NCI-H526 treated with DMSO at 0.1 percent for 48 hours (cell line): ENCODE measurements around the gene ETNK1.

Experiments used
- DNase-seq: peaks from one replicate; lab custom pipeline; 2025; lab: John Stamatoyannopoulos, UW

Gene ETNK1

GRCh38 chr12:22635812-22636211, 10.8 kb downstream of the ETNK1 start:
- no peak for DNase-seq

DNA sequence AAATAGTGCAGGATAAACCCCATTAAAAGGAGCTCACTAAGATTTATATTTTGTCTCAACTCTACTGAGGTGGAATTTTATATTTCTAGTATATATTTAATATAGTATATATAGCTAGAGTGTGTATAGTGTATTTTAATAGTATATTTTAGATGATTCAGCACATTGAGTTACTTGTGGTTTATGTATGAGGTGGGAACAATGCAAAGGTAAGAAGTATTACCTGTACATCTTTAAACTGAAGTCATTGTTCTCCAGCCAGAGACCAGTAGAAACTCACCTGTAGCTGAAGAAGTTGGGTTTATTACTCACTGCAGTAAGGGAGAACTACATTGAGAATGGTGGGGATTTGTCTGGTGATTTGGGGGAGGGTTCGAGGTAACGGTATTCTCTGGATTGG, 15.9 kb downstream of the ETNK1 start:
- no peak for DNase-seq

- no peak for DNase-seq
Observed at GRCh38 chr12:22641353-22642053, 16.5 kb downstream of the ETNK1 start.

DNA sequence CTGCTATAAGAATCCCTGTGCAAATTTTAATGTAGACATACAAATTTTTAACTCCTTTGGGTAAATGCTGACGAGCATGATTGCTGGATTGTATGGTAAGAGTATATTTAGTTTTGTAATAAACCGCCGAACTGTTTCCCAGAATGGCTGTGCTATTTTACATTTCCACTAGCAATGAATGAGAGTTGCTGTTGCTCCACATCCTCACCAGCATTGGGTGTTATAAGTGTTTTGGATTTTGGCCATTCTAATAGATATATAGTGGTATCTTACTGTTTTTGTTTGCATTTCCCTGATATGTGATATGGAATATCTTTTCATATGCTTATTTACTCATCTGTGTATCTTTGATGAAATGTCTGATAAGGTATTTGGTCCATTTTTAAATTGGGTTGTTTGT, 23.7 kb downstream of the ETNK1 start:
- no peak for DNase-seq

DNA sequence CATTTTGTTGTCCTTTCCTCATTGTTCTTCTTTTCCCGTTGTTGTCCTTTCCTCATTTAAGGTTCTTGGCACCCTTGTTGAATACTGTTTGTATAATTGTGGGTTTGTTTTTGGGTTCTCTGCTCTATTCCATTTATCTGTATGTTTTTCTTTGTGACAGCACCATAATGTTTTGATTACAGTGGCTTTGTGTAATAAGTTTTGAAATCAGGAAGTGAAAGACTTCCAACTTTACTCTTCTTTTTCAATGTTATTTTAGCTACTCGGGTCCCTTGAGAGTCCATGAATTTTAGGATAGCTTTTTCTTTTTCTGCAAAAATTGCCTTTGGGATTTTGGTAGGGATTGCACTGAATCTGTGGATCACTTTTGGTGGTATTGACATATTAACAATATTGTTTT, 28.1 kb downstream of the ETNK1 start:
- DNase-seq: no peak

DNA sequence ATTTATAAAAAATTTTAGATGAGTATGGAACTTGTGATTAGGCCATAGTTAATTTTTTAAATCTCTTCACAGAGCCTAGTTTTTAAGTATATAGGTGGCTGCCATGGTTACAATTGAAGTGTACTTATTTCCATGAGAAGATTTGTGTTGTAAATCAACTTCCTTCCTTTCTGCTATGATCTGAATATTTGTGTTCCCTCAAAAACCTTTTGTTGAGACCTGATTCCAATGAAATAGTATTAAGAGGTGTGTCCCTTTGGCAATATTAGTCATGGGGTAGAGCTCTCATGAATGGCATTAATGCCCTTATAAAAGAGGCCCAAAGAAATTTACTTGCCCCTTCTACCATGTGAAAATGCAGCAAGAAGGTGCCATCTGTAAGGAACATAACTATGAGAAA, 28.8 kb downstream of the ETNK1 start:
- no peak for DNase-seq

DNA sequence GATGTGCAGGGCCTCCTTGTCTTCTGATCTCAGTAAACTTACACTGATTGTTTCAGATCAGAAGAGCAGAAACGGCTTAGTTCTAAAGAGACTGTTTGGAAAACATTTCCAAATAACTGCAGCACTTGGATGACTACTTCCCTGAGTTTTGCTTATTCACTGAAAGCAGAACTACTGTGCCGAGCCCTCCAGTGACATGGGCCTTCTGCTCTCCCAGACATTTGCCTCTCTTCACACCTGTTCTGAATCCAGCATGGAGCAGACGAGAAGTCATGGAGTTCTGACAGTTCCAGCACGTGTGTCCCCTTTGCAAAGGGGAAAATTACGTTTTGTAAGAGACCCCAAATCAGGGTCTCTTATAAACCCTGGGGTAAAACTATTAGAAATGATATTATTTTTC, 31.4 kb downstream of the ETNK1 start:
- no peak for DNase-seq

GRCh38 chr12:22656831-22657230, 31.9 kb downstream of the ETNK1 start:
- DNase-seq: no peak

DNA sequence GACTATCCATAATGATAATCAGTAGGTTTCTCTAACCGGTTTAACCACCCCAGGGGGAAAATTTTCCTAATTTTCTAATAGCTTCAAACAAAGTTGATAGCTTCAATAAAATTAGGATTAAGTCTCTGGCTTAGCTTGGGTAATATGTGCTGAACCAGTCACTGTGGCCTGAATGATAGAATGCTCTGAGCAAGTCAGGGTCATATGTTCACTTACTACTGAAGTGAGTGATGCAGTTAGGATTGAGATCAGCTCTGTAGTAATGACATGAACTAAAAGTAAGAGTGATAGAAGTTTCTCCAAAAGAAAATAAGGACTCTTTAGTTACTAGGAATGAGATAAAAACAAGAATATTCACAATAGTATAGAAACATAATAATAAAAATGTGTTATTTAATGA, 32.6 kb downstream of the ETNK1 start:
- no peak for DNase-seq

GRCh38 chr12:22658214-22658613, 33.2 kb downstream of the ETNK1 start:
- no peak for DNase-seq

DNA sequence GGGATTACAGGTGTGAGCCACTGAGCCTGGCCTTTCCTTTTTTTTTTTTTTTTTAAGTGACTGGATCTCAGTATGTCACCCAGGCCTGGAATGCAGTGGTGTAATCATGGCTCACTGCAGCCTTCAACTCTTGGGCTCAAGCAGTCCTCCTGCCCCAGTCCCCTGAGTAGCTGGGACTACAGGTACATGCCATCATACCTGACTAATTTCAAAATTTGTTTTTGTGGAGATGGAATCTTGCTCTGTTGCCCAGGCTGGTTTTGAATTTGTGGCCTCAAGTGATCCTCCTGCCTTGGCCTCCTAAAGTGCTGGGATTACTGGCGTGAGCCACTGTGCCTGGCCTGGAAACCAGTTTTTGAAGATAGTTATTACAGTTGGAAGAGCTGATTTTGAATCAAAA, 37.4 kb downstream of the ETNK1 start:
- DNase-seq: no peak

DNA sequence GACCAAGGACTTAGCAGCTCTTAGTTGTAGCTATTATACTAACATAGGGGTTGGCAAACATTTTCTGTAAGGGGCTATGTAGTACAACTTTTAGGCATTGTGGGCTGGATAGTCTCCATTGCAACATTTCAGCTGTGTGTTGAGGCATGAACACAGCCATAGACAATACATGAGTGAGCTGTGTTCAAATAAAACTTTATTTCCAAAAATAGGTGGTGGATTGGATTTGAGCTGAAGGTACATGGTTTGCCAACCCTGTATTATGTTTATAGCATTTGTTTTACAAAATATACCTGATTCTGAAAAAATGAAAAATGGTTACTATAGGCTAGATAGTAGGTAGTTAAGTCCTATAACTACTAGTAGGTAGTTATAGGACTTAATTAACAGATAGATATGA, 40.5 kb downstream of the ETNK1 start:
- no peak for DNase-seq

- DNase-seq: no peak
Observed at GRCh38 chr12:22667122-22667521, 42.2 kb downstream of the ETNK1 start.

GRCh38 chr12:22668441-22668840, 43.5 kb downstream of the ETNK1 start:
- no peak for DNase-seq

GRCh38 chr12:22670762-22671161, 45.8 kb downstream of the ETNK1 start:
- DNase-seq: no peak

DNA sequence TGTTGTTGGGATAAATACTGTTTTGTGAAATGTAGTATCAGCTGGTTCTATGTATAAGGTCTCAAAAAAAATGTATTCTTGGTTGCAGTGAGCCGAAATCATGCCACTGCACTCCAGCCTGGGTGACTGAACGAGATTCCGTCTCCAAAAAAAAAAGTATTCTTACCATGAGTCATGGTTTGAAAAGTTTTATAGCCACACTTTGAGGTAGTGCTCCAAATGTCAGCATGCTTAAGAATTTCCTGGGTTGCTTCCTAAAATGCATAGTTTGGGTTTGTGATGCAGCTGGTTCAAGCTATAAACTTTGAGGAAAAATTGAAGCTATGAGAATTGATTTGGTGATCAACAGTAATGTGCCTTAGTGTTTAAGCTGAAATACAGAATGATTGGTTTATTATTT, 48.0 kb downstream of the ETNK1 start:
- no peak for DNase-seq

DNA sequence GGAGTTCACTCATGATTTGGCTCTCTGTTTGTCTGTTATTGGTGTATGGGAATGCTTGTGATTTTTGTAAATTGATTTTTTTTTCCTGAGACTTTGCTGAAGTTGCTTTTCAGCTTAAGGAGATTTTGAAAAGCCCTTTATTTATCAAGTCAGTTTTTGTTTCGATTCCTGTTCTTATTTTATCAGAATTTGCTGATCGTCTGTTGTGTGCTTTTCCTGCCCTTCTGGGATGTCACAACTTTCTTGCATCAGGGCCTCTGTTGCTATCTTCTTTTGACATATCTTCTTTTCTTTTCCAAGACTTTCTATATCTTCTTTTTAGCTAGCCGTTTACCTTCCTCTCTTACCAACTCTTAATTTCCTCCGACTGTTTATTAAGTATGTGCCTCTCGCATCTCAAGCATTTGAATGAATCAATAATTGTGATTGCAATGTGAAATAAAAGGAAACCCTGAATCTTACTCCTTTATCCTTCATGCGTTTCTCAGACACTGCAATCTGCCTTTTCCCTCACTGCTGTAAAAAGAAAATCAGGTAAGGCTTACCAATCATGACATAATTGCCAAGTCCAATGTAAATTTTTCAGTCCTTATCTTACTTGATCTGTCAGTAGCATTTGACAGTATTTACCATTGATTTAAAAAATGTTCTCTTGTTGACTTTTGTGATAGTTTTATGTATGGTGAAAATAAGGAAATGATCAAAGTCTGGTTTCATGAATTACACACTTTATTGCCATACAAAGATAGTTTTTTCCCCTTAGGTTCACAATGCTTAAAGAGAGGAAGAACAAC, 53.0 kb downstream of the ETNK1 start:
- DNase-seq: no peak

- DNase-seq: no peak
Observed at GRCh38 chr12:22682663-22683062, 57.7 kb downstream of the ETNK1 start.

- DNase-seq: no peak
Observed at GRCh38 chr12:22683131-22683530, 58.2 kb downstream of the ETNK1 start.

GRCh38 chr12:22684140-22685118, 59.5 kb downstream of the ETNK1 start:
- DNase-seq: peak; percentile 17

DNA sequence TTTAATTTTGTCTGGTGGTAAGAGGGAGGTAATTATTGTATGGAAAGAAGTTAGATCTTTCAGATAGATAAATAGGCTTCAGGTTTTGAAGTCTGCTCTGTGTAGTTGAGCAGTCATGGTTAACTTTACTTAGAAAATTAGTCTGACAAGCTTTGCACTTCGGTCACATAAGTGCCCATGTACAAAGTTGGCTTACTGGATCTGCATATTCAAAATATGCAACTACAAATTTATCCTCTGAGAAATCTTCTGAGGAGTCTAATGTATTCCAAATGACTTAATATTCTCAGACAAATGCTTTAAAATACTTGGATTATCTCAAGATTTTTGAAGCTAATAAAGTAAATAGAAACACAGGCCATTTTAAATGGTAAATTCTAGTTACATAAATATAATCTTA, 61.2 kb downstream of the ETNK1 start:
- no peak for DNase-seq

GRCh38 chr12:22687361-22688076, 62.5 kb downstream of the ETNK1 start:
- DNase-seq: no peak
